Fibroblast of lung (primary cell): ENCODE measurements around the gene CTSE. TPM values are rescaled to one million over a fixed set of nuclear protein-coding genes. Genes with fewer than 3 reads are reported as not detected.

Experiments used
- DNase-seq, 2 donors: peaks; one replicate each; pipeline versions ENCODE4 v3.0.0 to v3.0.0-alpha.2; 2010; ENCODE audit warnings: low read depth in 2 of 2
- H2AFZ ChIP-seq: 2 replicates; pipeline ENCODE4 v1.5.1; 2012; ENCODE audit warnings: low read length, control low read depth, inconsistent platforms
- H3K27ac ChIP-seq: 2 replicates; pipeline ENCODE4 v1.5.1; 2011; ENCODE audit warnings: low read length, control low read depth; ENCODE audit not compliant: insufficient read depth
- H3K27me3 ChIP-seq: 2 replicates; pipeline ENCODE4 v1.5.1; 2011; ENCODE audit warnings: mild to moderate bottlenecking, low read length; ENCODE audit not compliant: control insufficient read depth, insufficient read depth
- H3K36me3 ChIP-seq: 2 replicates; pipeline ENCODE4 v1.5.1; 2011; ENCODE audit warnings: low read length; ENCODE audit not compliant: control insufficient read depth, insufficient read depth
- H3K4me1 ChIP-seq: 2 replicates; pipeline ENCODE4 v1.5.1; 2011; ENCODE audit warnings: low read length; ENCODE audit not compliant: control insufficient read depth, insufficient read depth; ENCODE audit errors: extremely low read depth
- H3K4me2 ChIP-seq: 2 replicates; pipeline ENCODE4 v1.5.1; 2011; ENCODE audit warnings: low read length, control low read depth; ENCODE audit not compliant: insufficient read depth; ENCODE audit errors: extremely low read depth
- H3K4me3 ChIP-seq, 4 experiments: fragments of 200-600 bp in 1 of 4; sonication (generic) in 1 of 4; replicated peaks in 1 of 4; 2 replicates each; pipeline ENCODE4 v1.5.1; 2011 to 2016; ENCODE audit warnings: low read length in 4 of 4, low read depth in 3 of 4, mild to moderate bottlenecking in 3 of 4, control low read depth in 2 of 4, inconsistent platforms in 1 of 4, mixed read lengths in 1 of 4; ENCODE audit not compliant: insufficient read depth in 1 of 4; ENCODE audit errors: control extremely low read depth in 1 of 4
- H3K79me2 ChIP-seq: 2 replicates; pipeline ENCODE4 v1.5.1; 2012; ENCODE audit warnings: mild to moderate bottlenecking, low read length, inconsistent platforms; ENCODE audit not compliant: control insufficient read depth, insufficient read depth
- H3K9ac ChIP-seq: 2 replicates; pipeline ENCODE4 v1.5.1; 2011; ENCODE audit warnings: mild to moderate bottlenecking, low read length, control low read depth; ENCODE audit not compliant: insufficient read depth
- H3K9me3 ChIP-seq: 2 replicates; pipeline ENCODE4 v1.5.1; 2012; ENCODE audit warnings: low read depth, low read length; ENCODE audit not compliant: control insufficient read depth, insufficient read depth
- H4K20me1 ChIP-seq: 2 replicates; pipeline ENCODE4 v1.5.1; 2011; ENCODE audit warnings: low read length; ENCODE audit not compliant: control insufficient read depth, insufficient read depth; ENCODE audit errors: extremely low read depth
- EZH2 ChIP-seq: IDR thresholded peaks from 2 replicates; pipeline ENCODE4 v1.5.1; 2012; ENCODE audit warnings: low read length, control low read depth, mild to moderate bottlenecking; ENCODE audit errors: missing control alignments
- polyA plus RNA-seq, 2 donors: library from polyadenylated mRNA; depleted of rRNA in 1 of 2; stranded (reverse) in 1 of 2; unstranded in 1 of 2; fragments of >200 nt; gene quantifications; 2 replicates each; pipeline ENCODE4 v1.2.1, GENCODE V29; 2011 to 2012; ENCODE audit warnings: missing spikeins in 1 of 2
- total RNA-seq: library from RNA; depleted of rRNA; stranded (reverse); fragments of >200 nt; gene quantifications from 2 replicates; pipeline ENCODE4 v1.2.1, GENCODE V29; 2014
- TF ChIP-seq, protein P1 (sequence below), 2 donors: IDR thresholded peaks in 1 of 2; conservative IDR thresholded peaks in 1 of 2; 1 replicate in 1 of 2; 2 replicates in 1 of 2; pipeline ENCODE4 v1.5.1; 2011 to 2012; ENCODE audit warnings: low read length in 2 of 2, control low read depth in 1 of 2, inconsistent platforms in 1 of 2, low read depth in 1 of 2, mild to moderate bottlenecking in 1 of 2

The CTSE gene
- total and polyA plus RNA-seq, 2 donors (not counting 1 experiment from before 2014, with no cell fraction given) = not detected

DNA sequence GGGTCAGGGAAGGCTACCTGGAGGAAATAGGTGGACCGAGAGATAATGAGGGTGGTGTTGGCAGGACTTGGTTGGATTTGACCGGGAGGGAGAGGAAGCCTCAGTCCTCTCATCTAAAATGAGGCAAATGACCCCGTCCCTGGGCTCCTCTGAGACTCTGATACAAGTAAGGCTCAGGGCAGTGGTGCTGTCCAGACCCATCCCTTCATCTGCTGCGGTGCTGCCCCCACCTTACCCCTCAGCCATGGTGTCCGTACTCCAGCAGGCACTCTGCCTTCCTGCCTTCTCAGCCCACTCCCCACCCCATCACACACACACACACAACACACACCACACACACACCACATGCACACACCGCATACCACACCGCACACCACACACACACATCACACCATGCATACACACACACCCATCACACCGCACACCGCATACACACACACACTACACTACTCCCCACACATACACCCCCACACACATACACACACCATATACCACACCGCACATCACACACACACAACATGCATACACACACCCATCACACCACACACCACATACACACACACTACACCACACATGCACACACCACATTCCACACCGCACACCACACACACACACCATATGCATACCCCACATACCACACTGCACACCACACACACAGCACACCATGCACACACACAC, 51.1 kb downstream of the CTSE start:
- Histone ChIP-seq H3K4me3 (no peak overlapping the region), H3K4me2 (no peak overlapping the region), H3K9me3 (no peaks in the 10 kb centered on the region), H3K4me1 (no peaks in the 10 kb centered on the region), H3K27ac (no peak overlapping the region), H2AFZ (no peak overlapping the region), H3K79me2 (no peaks in the 10 kb centered on the region), H4K20me1 (no peaks in the 10 kb centered on the region), H3K27me3 (no peaks in the 10 kb centered on the region), H3K36me3 (no peaks in the 10 kb centered on the region), H3K9ac (no peak overlapping the region)
- DNase-seq = peak in 1 of 2 donors; percentile 64
- TF ChIP-seq EZH2 = no peak
- TF ChIP-seq, protein P1, sequence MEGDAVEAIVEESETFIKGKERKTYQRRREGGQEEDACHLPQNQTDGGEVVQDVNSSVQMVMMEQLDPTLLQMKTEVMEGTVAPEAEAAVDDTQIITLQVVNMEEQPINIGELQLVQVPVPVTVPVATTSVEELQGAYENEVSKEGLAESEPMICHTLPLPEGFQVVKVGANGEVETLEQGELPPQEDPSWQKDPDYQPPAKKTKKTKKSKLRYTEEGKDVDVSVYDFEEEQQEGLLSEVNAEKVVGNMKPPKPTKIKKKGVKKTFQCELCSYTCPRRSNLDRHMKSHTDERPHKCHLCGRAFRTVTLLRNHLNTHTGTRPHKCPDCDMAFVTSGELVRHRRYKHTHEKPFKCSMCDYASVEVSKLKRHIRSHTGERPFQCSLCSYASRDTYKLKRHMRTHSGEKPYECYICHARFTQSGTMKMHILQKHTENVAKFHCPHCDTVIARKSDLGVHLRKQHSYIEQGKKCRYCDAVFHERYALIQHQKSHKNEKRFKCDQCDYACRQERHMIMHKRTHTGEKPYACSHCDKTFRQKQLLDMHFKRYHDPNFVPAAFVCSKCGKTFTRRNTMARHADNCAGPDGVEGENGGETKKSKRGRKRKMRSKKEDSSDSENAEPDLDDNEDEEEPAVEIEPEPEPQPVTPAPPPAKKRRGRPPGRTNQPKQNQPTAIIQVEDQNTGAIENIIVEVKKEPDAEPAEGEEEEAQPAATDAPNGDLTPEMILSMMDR (conservative IDR thresholded peaks at IDR 0.05 in 1 of 2, IDR thresholded peaks at IDR 0.05 in 1 of 2; ENCODE audit: low read depth in 1 of 2, low read length in 2 of 2) = no peak

DNA sequence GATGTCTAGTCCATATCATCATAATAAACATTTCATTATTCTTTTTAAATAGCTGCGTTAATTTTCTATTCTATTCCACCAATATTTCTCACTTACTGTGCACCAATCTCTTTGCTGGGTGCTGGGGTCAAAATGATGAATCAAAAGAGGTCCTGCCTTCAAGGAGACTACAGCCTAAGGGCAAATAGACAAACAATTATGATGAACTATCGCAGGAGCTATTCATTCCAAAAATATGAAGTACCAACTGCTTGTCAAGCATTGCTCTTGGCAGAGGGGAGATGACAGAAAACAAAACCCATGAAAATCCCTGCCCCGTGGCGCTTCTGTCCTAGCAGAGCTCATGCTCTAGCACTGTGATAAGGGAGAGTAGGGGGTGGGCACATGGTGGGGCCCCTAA, 51.6 kb downstream of the CTSE start:
- TF ChIP-seq, protein P1 (conservative IDR thresholded peaks at IDR 0.05 in 1 of 2, IDR thresholded peaks at IDR 0.05 in 1 of 2; ENCODE audit: low read depth in 1 of 2, low read length in 2 of 2) = no peak
- TF ChIP-seq EZH2 = no peak
- H3K79me2 ChIP-seq = no peaks in the 10 kb centered on the region
- H4K20me1 ChIP-seq = no peaks in the 10 kb centered on the region
- no peak overlapping the region for H3K9ac ChIP-seq
- no peaks in the 10 kb centered on the region for H3K36me3 ChIP-seq
- H3K27me3 ChIP-seq = no peaks in the 10 kb centered on the region
- no peak overlapping the region for H2AFZ ChIP-seq
- H3K27ac ChIP-seq = no peak overlapping the region
- H3K4me2 ChIP-seq = no peak overlapping the region
- H3K4me3 ChIP-seq = no peak overlapping the region
- H3K9me3 ChIP-seq = no peaks in the 10 kb centered on the region
- H3K4me1 ChIP-seq = no peaks in the 10 kb centered on the region
- DNase-seq = no peak

DNA sequence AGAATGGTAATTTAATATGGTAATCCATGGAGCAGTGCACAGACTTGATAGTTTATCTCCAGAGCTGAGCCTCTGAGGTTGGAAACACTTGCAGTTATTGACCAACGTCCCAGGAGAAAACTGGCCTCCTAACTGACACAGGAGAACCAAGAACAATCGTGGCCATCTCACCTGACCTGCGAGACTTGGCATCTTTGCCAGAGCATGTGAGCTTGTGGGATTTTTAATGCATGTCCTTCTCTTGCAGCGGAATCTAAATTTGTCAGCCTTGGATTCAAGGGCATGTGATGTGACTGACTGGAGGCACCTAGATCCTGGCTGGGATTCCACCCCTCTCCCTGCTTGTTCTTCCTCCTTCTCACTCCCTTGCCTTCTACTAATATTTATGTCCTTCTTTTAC, 52.6 kb downstream of the CTSE start:
- Histone ChIP-seq H3K4me1 (no peaks in the 10 kb centered on the region), H3K27me3 (no peaks in the 10 kb centered on the region), H3K4me3 (no peak overlapping the region), H3K27ac (no peak overlapping the region), H3K9ac (no peak overlapping the region), H3K9me3 (no peaks in the 10 kb centered on the region), H3K79me2 (no peaks in the 10 kb centered on the region), H4K20me1 (no peaks in the 10 kb centered on the region), H2AFZ (no peak overlapping the region), H3K36me3 (no peaks in the 10 kb centered on the region), H3K4me2 (no peak overlapping the region)
- no peak for DNase-seq
- TF ChIP-seq, protein P1 (conservative IDR thresholded peaks at IDR 0.05 in 1 of 2, IDR thresholded peaks at IDR 0.05 in 1 of 2; ENCODE audit: low read depth in 1 of 2, low read length in 2 of 2) = no peak
- TF ChIP-seq EZH2 = no peak
